Measurements from ENCODE around the gene ADCY10. TPM values are rescaled to one million over a fixed set of nuclear protein-coding genes. Genes with fewer than 3 reads are reported as not detected.

Gene ADCY10
- total and polyA plus RNA-seq, 9 of the 15 experiments (the other 6 are each of a cell fraction or from before 2014, with no cell fraction given): 0.08 to 0.86 (median 0.22) TPM

GRCh38 chr1:167800251-167800650 is 113.7 kb downstream of the ADCY10 start:
- H3K36me3 ChIP-seq (ENCODE audit: control insufficient read depth, insufficient read depth, low read length): 0 out of 3 replicates have a peak, but pooled peaks cover 3% of the 10 kb centered on the region
- ChIA-PET POLR2A (interaction anchor here (0.6 to 1.9 kb wide), 7 partner anchors 8 to 756 kb away, joined by 3 to 8 read pairs (median 3); no protein-coding TSS in a partner anchor), CTCF (ENCODE audit: low intra/inter-chr PET ratio) (no interaction called here)
- intact Hi-C loops (cut with micrococcal nuclease): loop anchor here (5.0 kb wide), 1 partner anchor 67 kb away; no protein-coding TSS in a partner anchor
- H2AFZ ChIP-seq (ENCODE audit: low read depth, low read length): no peak overlapping the region
- no peaks in the 10 kb centered on the region for H3K27me3 ChIP-seq (ENCODE audit: control insufficient read depth in 2 of 2, insufficient read depth in 2 of 2, low read length in 2 of 2)
- DNase-seq (ENCODE audit: extremely low read depth in 1 of 4, low spot score in 3 of 4) (no peak), ATAC-seq (no peak), FAIRE-seq (no peak)
- no peak for TF ChIP-seq ZNF436 (CRISPR knock-in tag; IDR thresholded peaks at IDR 0.05)
- no peak for TF ChIP-seq FOXJ3 (CRISPR knock-in tag; IDR thresholded peaks at IDR 0.05)
- no peak for TF ChIP-seq ZNF143 (CRISPR knock-in tag; IDR thresholded peaks at IDR 0.05)
- no peak for TF ChIP-seq CHAMP1 (IDR thresholded peaks at IDR 0.05)
- no peak for TF ChIP-seq KLF13 (tag; IDR thresholded peaks at IDR 0.05; ENCODE audit: borderline replicate concordance, low read depth)
- TF ChIP-seq ZNF79 (CRISPR knock-in tag; IDR thresholded peaks at IDR 0.05; ENCODE audit: low read depth): no peak
- no peak for TF ChIP-seq ZC3H11A (IDR thresholded peaks at IDR 0.05; ENCODE audit: low read depth, low read length)
- TF ChIP-seq NFXL1 (CRISPR knock-in tag; IDR thresholded peaks at IDR 0.05): no peak
- no peak for TF ChIP-seq ZNF197 (CRISPR knock-in tag; IDR thresholded peaks at IDR 0.05; ENCODE audit: low read depth)
- TF ChIP-seq ZNF431 (CRISPR knock-in tag; IDR thresholded peaks at IDR 0.05): no peak
- no peak for TF ChIP-seq SRSF3 (IDR thresholded peaks at IDR 0.05; ENCODE audit: insufficient read depth, low read length)
- H4K20me1 ChIP-seq (replicated peaks; ENCODE audit: control insufficient read depth, insufficient read depth, low read length): no peaks in the 10 kb centered on the region
- H3K9ac ChIP-seq (ENCODE audit: insufficient read depth in 1 of 2, low read depth in 2 of 2, low read length in 2 of 2): no peak overlapping the region
- in situ Hi-C loops (cut with MboI): no loop called here
- H3K9me3 ChIP-seq (replicated peaks; ENCODE audit: control insufficient read depth, insufficient read depth, low read depth, low read length): peaks cover 5% of the 10 kb centered on the region; the same call in 1 of the 2 replicates
- H3K4me2 ChIP-seq (ENCODE audit: insufficient read depth, low read length): no peak overlapping the region
- no peak overlapping the region for H3K27ac ChIP-seq (ENCODE audit: extremely low read depth, low read depth, low read length)
- 30% methylated on average over 3 of the region's 3 CpGs for WGBS (ENCODE audit: insufficient coverage, low coverage, missing lambda C conversion rate)
- H3K9me1 ChIP-seq (ENCODE audit: control insufficient read depth, insufficient read depth, low read length): no peaks in the 10 kb centered on the region
- no peak overlapping the region for H3K4me3 ChIP-seq
- no TSS peak for BruUV-seq (replicated peaks)
- H3K4me1 ChIP-seq (replicated peaks in 1 of 2; ENCODE audit: control insufficient read depth in 2 of 2, insufficient read depth in 2 of 2, low read length in 2 of 2): peaks cover 0 to 6% of the 10 kb centered on the region in 2 experiments; a peak in 3 of 5 replicates
- H3K79me2 ChIP-seq (ENCODE audit: control insufficient read depth, insufficient read depth, low read length): no peaks in the 10 kb centered on the region
